HG03439 (cell line): ENCODE data around the gene TEX13A.
"Not testable (repeated sequence)": the region's sequence is repeated elsewhere in the genome, so short reads cannot be mapped to it uniquely, and the experiment has no call there.

ENCODE experiments used
- ATAC-seq: cut with Tn5 transposase; IDR thresholded peaks from one replicate; pipeline ENCODE4 v1.9.1; 2021; ENCODE audit warnings: mild to moderate bottlenecking, moderate library complexity; ENCODE audit not compliant: unreplicated experiment

TEX13A gene, protein sequence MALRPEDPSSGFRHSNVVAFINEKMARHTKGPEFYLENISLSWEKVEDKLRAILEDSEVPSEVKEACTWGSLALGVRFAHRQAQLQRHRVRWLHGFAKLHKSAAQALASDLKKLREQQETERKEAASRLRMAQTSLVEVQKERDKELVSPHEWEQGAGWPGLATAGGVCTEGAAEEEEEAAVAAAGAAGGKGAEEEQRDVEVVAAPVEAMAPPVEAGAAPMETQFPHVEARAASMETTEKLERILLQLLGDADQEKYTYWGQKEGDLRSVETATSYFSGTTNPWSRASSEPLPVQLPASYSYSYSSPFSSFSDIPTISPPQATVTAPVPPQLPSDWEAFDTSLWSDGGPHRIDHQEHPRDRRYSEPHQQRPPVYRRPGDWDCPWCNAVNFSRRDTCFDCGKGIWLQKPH

DNA sequence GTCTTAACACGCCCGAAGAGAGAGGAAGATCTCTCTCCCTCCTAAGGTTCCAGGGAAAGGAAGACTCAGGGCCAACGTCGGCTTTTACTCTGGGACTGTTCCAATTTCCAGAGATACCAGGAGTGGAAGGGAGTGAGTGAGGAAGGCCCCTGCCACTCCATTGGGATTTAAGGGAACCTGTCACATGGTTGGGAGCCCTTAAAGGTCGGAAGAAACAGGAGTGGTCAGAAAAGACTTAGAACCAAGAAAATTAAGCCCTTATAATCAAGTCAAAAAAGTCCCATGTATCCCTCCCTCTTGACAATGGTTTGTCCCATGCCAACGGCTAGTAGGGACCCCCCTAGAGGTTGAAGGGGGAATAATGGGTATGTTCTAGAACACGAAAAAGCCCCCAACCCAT lies at the start of gene TEX13A:
Gene TEX13A (minus strand): TSS at position 59 of the 400 bp plus-strand sequence. CDS start 297 bp downstream, outside the sequence.
- ATAC-seq = no peak

DNA sequence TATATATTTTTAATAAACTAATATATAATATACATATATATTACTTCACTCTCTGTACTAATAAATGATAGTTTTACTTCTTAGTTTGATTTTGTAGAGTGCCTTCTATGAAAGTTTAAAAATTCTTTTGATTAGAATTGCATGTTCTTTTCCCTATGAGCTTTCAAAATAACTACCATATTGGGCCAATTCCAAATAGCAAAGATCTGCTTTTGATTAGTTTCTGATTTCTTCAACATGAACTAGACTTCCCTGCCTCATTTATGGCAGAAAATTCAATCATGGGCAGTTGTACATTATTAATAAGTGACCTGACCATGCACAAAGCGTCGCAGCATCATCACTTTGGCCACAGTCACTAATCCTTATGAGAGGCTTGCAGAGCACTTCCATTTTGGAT lies 48.9 kb upstream of the TEX13A start:
- no peak for ATAC-seq

DNA sequence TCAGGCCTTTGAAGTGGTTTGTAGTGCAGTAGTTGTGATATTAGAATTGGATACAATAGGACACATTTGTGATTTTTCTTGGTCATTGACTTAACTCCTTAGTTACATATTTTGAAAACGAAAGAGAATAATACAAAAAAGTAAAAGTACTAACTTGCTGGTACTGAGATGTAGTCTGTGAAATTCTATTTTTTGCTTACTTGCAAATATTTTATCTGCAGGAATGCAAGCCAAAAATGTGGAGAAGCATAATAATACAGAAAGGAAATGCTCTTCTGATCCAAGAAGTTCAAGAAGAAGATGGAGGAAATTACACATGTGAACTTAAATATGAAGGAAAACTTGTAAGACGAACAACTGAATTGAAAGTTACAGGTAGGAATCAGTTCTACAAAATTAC lies 46.7 kb upstream of the TEX13A start:
- ATAC-seq = no peak

DNA sequence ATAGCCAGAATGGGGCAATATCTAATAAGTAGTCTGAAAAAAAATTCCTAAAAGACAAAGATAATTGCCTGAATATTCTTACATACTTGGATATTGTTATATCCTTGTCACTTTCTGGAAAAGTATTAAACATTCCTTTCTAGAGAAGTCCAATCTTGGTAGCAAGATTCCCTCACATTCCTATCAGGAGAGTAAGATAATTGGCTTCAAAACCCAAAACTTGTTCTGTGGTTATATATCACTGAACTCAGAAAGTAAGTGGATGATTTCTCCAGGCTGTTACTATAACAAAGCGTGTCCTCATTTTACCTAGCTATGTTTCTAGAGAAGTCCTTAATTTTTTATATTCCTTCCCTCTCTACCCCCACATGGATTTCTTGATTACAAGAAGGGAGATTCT lies 46.0 kb upstream of the TEX13A start:
- no peak for ATAC-seq

DNA sequence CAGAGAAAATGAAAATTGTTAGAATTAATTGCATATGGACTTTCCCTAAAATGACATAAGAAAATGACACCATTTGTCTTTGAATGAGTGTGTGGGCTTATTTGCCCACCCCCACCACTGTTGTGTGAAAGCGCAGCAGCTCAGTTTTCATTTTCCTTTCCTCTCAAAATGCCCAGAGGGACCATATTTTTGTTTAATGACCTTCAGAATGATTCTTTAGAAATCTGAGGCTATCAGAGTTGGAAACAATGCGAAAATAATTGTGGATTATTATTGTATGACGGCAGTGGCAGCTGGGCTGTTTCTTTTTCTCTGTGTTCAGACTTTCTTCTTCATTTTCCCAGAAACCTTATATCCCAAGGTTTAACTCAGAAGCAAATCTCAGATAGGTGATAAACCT lies 44.6 kb upstream of the TEX13A start:
- no peak for ATAC-seq

DNA sequence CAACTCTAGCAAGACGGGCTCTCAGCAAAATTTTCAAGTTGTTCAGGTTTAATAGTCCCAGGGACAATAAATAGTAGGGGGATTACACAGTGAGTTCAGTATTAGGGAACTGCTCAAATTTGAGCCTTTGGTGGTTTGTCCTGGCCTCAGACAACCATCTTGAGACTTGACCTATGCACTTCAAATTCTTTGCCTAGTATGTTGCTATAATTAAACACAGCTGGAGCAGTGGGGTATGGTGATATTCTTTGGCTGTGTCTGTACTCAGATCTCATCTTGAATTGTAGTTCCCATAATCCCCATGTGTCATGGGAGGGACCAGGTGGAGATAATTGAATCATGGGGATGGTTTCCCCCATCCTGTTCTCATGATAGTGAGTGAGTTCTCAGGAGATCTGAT lies 43.3 kb upstream of the TEX13A start:
- no peak for ATAC-seq

DNA sequence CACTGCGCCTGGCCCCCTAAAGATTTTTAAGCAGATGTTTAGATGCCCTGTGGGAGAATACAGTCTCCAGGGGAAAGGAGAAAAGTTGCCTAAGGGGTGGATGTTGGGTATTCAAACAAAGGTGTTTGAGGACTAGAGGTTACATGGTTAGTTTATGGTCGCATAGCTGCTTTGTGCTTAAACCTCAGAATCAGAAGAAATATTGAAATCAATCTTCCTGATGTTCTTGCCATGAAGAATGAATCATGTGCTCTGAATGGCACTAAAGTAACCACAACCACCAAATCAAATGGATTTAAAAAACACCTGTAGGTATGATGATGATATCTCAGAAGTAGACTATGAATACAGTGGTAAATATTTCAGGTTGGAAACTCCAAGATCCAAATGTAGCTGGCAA lies 42.7 kb upstream of the TEX13A start:
- no peak for ATAC-seq

DNA sequence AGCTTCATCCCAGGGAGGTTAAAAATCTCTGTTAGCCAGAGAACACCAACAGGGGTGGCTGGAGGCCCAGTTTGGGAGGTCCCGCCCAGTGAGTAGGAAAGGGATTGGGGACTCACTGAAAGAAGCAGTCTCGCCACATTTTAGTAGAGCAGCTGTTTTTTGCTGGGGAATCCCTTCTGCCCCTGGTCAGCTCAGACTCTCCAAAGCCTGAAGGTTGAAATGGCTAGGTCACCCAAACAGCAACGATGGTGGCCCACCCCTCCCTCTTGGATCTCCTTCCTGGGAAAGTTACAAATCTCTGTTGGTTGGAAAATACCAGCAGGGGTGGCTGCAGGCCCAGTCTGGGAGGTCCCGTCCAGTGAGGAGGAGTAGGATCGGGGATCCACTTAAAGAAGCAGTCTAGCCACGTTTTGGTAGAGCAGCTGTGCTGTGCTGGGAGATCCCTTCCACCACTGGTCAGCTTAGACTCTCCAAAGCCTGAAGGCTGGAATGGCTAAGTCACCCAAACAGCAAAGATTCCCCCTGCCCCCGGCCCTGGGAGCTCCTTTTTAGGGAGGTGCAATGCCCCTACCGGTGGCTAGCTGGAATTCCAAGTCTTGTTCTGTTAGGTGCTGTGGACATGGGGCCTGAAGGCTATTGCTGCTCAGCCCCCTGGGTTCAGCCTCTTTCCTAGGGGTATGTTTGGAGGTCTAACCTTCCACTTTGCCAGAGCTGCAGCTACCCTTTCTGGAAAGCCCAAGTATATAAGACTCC lies 40.0 kb upstream of the TEX13A start:
- ATAC-seq = no peak

DNA sequence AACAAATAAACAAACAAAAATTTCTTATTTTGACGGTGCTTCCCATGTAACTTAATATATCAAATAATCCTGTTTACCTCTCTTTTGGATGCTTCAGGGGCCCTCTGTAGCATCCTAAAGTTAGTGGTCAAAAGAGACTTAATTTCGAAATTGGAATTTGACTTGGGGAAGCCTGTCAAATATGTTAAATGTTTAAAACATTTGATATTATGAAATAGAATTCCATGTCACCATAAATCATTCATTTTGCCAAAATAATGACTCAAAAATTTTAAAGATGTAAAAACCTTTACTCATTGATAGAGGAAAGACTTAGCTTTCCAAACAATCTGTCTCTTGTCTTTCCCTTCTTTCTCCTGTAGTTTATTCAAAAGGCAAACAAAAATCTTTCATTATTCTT lies 20.6 kb upstream of the TEX13A start:
- no peak for ATAC-seq

DNA sequence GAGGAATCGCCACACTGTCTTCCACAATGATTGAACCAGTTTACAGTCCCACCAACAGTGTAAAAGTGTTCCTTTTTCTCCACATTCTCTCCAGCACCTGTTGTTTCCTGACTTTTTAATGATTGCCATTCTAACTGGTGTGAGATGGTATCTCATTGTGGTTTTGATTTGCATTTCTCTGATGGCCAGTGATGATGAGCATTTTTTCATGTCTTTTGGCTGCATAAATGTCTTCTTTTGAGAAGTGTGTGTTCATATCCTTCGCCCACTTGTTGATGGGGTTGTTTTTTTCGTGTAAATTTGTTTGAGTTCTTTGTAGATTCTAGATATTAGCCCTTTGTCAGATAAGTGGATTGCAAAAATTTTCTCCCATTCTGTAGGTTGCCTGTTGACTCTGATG lies 16.9 kb upstream of the TEX13A start:
- ATAC-seq = not testable (repeated sequence)

DNA sequence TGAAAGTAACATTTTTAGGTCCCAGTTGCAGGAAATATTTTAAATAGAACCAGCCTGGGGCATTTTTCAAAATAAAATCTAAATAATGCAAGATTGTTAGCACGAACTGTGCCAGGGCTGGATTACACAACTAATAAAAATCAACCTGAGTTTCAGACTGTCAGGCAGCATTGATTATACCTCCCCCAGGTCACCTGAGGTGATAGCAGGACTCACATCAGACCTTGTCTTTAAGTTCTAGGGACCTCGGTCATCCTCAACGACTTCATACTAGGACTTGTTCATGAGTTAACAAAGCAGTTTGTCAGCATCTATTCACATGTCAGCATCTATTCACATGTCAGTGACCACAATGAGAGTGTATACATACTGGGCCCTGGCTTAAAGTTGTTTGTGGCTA lies 8.7 kb upstream of the TEX13A start:
- no peak for ATAC-seq

DNA sequence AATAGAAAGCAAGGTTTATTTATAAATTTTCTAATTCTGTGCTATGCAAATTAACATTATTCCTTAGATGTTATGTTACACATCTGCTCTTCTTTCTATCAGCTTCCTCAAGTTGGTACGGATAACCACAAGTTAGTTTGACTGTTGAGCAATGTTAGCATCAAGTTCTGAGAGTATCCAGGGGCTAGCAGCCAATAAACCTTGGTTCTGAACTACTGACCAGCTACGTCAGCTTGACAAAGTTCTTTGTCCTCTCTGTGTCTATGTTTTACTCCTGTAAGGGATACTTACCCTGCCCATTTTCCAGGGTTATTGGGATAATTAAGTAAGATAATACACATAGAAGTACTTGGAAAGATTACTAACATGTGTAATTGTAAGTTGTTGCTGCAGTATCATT lies 8.1 kb upstream of the TEX13A start:
- no peak for ATAC-seq

DNA sequence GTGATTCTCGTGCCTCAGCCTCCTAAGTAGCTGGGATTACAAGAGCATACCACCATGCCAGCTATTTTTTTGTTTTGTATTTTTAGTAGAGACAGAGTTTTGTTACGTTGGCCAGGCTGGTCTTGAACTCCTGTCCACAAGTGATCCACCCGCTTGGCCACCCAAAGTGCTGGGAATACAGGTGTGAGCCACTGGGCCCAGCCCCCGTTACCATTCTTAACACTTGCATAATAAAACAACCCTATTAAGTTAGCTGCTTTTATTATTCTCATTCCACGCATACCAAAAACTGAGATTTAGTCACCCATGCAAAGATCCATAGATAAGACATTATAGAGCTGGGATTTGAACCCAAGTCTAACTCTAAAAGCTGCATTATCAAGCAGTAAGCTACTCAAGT lies 6.0 kb upstream of the TEX13A start:
- no peak for ATAC-seq

DNA sequence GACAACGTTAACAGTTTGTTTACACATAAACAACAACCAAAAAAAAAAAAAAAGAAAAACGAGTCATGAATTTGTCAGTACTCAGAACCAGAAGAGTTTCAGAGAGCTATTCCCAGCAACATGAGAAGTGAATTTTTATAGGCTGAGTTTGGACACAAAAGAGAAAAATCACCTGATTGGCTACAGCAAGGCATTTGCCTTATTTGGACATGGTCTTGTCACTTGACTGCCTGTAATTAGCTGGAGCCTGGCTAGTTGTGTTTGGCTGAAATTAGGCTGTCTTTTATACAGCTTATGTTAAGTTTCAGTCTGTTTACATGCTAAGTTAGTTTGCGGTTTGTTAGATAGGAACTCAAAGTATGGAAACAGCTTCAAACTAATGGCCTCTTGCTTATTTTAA lies 880 bp upstream of the TEX13A start:
- no peak for ATAC-seq

DNA sequence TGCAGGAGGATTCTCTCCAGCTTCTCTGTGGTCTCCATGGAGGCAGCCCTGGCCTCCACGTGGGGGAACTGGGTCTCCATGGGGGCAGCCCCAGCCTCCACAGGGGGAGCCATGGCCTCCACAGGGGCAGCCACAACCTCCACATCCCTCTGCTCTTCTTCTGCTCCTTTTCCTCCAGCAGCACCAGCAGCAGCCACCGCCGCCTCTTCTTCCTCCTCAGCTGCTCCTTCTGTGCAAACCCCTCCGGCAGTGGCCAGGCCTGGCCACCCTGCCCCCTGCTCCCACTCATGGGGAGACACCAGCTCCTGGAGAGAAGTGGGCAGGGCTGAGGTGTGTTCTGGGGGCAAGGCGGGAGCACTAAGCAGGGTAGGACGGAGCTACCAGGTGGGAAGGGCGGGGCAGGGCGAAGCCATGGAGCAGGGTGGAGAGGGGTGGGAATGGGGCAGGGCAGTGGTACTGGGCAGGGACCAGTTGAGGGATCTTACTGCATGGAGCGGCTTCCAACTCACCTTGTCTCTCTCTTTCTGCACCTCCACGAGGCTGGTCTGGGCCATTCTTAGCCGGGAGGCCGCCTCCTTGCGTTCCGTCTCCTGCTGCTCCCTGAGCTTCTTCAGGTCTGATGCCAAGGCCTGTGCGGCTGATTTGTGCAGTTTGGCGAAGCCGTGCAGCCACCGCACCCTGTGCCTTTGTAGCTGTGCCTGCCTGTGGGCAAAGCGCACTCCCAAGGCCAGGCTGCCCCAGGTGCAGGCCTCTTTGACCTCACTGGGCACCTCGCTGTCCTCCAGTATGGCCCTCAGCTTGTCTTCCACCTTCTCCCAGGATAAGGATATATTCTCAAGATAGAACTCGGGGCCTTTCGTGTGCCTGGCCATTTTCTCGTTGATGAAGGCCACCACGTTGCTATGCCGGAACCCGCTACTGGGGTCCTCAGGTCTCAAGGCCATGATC lies 766 bp downstream of the TEX13A start:
- ATAC-seq = no peak

DNA sequence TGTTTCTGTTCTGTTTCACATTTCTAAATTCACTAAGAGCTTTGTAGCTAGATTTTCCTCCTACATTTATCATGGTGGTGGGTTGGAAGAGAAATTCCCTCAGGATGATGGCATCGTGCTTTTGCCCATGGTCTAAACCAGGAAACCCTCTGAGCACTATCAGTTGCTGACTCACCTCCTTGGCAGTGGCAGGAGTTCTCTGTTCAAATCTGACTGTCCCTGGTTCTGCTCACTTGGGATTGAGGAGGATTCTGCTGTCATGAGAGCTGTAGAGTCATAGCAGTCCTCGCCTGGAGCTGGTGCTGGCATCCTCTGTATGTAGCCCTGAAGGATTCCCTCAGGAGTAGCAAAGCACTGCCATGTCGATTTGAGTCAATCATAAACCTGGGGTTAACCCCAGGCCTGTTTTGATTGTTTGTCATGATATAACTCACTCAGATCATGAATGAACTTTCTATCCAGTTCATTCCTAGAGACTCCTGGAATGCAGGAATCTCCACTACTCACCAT lies 9.4 kb downstream of the TEX13A start:
- ATAC-seq = no peak

DNA sequence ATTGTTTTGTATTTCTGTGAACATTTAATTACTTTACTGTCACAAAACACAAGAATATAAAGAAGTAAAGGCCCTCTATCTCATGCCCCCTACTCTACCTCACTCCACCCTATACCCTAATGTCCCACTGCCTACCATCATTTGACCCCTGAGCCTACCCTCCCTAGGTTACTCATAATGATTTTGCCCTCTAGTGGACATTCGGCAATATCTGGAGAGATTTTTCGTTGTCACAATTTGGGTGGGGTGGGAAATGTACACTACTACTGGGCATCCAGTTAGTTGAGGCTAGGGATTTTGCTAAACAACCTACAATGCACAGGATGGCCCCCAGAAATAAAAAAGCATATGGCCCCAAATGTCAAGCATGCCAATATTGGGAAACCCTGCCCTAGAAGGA lies 10.2 kb downstream of the TEX13A start:
- no peak for ATAC-seq

DNA sequence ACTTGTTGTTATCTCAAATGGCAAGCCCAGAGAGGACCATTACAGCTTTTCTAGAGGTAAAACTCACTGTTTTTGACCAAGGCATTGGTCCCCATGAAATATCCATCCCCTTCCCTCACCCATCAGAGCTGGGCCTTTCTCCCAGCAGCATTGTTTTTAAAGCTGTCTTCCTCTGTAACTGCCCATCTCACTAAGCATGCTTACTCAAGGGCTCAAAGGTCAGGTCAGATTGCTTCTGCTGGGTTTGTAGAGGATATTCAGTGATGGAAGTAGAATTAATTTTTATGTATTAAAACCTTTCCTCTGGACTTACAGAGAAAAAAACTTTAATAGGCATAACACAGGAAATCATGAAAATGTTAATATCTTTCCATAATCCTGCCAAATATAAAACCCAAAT lies 11.1 kb downstream of the TEX13A start:
- no peak for ATAC-seq

DNA sequence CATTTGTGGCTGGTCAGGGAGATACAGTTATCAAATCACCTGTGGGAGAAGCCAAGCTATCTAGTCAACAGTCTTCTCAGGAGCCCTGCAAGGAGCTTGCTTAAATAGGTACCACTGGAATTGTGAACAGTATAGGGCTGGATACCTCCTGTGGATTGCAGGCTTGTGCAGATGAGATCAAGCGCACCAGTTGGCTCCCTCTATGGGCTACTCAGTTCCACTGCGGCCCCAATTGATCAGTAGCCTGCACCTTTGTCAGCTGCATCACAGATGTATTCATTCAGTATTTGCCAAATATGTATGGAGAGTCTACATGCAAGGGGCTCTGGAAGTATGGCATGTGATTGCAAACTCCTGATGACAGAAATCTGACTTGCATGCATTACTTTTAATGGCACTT lies 28.6 kb downstream of the TEX13A start:
- no peak for ATAC-seq

DNA sequence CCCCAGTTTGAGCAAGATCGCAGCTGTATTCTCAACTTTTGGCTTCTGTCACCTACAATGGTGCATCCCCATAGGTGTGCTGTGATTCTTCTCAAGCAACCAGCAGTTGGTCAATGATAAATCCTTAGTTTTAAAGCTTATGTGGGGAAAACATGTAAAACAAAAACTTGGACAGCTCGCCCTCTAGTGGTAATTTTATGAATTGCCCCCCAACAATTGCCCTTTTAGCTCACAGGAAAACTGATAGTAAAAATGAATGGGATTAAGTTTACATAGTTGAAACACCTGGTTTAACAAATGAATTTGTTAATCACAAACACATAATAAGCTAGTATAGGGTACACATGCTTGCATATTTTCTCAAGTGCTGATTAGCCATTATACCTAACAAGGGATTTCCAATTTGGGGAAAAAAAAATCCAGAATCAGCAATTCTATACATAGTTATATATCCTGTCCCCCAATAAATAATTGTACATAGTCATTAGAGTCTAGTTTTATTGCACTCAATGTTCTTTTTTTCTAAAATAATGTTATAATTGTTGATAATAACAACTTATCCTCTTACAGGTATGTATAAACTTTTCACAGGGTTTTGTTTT lies 30.1 kb downstream of the TEX13A start:
- ATAC-seq = no peak

DNA sequence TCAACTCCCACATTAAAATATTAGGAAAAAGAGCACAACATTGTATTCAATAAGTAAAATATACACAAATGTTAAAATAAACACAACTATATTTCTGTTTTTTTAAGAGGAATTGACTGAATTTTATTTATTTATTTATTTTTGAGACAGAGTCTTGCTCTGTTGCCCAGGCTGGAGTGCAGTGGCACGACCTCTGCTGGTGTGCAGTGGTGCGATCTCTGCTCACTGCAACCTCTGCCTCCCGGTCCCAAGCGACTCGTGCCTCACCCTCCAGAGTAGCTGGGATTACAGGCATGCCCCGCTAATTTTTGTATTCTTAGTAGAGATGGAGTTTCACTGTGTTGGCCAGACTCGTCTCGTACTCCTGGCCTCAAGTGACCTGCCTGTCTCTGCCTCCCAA lies 31.4 kb downstream of the TEX13A start:
- ATAC-seq = no peak
